Amniotic stem cell (primary cell): ENCODE results near the gene GATA2.

ENCODE experiments used
- DNase-seq: peaks from one replicate; lab custom pipeline; 2025; lab: John Stamatoyannopoulos, UW

The GATA2 gene

DNA sequence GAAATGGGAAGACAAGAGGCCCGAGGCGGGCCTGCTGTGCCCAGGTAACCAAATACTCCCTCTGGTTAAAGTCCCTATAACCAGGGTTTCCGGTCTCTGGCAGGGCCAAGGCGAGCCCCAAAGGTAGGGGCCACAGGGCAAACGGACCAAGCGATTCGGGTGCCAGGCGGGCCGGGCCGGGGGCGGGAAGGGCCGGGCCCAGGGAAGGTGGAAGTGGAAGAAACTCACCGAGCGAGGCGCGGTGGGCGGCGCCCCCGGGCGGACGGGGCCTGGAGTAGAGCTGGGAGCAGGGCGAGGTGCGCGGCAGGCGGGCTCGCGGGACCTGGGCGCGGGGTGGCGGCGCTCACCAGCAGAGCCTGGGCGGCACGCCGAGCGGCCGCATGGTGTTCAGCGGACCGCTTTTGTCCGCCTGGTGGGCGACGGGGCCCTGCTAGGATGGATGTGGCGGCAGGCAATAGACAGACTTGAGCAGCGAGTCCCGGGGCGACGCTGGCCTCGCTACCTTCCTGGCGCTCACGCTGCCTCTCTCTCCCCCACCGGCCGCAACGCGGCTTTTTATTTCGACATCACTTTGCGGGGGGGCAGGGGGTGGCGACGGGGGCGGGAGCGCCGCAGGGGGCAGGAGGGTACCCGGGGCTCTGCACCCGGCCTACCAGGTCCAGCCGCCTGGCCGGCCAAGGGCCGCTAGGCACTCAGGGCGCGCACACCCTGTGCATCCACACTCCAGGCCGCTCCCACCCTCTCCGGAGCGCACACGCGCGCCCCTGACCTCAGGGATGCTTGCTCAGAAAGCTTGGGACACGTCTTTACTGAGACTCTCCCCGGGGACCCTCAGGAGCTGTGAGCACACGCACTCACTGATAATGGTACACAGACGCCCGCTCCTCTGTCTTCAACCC lies at the start of gene GATA2:
TSS of gene GATA2 (minus strand) at position 531 of the 899 bp plus-strand sequence. CDS start 6,170 bp downstream, outside the sequence.
- DNase-seq, result no peak

DNA sequence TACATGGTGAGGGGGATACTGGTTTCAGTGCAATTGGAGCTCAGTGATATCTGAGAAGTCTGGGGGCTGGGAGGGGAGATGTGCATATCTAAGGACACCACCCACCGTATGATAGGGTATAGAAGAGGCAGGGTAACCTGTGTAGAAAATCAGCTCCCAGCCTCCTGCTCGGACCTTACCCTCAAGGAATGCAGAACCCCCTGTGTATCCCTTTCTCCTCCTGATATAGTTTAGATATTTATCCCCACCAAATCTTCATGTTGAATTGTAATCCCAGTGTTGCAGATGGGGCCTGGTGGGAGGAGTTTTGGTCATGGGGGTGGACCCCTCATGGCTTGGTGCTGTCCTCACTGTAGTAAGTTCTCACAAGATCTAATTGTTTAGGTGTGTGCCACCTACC lies 48.2 kb upstream of the GATA2 start:
- no peak for DNase-seq

DNA sequence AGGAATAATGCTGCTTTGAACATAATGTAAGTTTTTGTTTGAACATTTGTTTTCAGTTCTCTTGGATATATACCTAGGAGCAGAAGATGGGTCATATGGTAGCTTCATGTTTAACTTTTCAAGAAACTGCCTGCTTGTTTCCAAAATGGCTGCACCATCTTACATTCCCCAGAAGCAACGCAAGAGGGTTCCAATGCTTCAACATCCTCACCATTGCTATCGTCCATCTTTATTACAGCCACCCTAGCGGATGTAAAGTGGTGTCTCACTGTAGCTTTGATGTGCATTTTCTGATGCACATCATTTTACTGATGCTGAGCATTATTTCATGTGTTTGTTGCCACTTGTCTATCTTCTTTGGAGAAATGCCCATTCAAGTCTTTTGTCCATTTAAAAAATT lies 46.4 kb upstream of the GATA2 start:
- no peak for DNase-seq

DNA sequence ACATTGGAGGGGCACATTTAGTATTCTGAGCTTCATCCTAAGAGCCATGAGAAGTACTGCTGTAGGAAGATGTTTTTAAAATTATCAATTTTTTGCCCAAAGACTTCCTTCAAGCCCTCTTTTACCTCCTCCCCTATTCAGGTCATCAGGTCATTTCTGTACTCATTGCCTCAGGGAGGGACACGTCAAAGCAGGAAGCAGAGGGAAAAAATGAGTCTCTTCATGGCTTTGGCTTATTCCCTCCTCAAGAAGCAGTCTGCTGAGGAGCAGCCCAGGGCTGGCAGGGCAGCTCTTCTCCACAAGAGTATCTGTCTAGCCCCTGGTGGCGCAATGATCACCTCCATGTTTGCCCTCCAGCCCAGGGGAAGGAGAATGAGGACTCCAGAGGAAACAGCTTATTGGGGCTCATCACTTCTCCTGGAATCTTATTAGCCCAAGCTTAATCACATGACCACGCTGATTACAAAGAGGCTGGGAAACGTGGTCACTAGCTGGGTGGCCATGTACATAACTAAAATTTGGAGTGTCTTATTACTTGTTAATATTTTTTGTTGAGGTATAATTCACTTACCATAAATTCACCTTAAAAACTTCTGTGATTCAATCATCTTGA lies 44.2 kb upstream of the GATA2 start:
- no peak for DNase-seq

DNA sequence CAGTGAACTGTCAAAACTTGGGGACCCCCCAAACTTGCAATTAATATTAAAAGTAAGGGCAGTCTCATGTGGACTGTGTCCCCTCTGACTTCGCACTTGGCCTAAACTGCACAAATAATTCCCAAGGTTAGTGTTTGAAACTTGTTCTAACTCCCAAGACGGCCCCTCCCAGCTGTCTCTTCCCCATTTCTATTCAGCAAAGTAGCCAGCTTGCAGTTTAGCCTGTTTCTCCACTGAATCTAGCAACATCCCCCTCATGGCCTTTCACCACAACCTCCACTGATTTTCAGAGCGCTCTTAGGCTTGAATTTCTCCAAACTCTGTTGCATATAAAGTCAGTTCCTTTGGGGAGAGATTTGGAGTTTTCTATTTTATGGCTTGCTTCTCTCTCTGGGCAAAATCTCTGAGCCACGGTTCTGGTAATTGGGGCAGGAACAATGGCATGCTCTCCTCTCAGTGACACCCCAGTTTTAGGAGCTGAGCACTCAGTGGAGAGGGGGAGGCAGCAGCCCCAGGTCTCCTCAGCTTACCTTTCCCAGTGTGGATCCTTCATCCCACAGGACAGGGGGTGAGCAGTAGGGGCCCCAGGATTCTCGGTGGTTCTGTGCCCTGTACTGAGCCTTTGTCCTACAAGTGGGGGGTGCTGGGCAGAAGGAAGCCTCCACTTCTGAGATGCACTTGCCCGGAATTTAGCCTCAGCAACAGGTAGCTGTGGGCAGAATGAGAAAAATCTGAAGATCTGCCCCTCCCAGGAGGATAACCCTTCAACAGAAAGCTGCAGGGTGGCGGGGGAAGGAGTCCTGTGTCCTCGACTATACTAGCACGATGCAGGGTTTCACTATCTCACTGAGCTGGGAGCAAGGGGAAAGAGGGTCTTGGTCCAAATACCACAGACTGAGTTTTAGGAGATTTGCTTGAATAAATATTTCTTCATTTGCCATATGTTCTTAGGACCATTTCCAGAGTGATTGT lies 39.3 kb upstream of the GATA2 start:
- DNase-seq, result no peak

DNA sequence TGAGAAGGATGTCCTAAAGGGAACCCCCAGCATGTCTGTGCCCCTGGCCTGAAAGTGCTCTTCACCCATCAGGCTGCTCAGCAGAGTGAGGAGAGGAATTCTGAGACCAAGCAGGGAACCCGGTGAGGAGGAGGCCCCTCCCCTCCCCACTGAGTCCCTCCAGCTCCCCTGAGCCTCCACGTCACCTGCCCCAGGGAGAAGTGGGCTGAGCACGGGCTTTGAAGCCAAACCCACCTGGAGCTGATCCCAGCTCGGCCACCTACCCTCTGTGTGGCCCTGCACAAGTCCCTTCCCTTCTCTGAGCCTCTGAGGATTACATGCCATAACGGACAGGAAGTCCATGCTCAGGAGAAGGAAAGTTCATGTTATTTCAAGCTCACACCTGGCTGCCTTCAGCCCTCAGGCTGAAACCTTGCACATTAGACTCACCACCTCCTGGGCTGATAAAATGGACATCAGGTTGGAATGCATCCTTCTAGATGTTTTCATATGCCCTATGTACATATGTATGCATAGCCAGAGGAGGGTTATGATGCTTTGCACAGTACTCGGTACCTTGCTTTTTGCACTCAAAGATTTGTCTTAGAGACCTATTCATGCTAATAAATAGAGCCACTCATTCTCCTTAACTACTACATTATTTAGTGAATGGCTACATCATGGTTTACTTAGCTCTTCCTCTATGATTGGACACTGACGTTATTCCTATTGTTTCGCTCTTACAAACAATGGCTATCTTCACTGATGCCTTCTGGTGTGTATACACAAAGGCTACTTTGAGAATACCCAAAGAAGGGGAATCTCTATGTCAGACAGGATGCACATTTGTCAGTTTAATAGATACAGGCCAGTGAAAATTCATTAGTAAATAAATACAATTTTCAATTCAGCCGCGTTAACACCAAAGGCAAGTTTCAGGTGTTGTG lies 31.6 kb upstream of the GATA2 start:
- DNase-seq, result no peak

DNA sequence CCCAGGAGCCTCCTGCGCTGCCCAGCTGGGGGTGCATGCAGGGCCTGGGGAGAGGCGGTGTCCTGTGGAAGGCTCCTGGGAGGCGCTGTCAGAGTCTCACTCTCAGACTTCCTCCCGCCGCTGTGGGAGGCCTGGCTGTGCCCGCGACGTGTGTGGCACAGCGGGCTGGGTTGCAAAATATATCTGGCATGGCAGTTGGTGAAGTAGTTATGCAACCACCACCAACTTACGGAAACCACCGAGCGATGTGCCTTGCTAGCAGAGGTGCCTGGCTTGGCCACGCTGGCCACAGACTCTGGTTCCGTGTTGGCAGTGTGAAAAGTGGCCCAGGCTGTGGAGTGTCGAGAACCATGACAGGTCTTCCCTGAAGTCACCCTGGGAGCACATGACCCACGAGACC lies 30.6 kb upstream of the GATA2 start:
- DNase-seq, result no peak

DNA sequence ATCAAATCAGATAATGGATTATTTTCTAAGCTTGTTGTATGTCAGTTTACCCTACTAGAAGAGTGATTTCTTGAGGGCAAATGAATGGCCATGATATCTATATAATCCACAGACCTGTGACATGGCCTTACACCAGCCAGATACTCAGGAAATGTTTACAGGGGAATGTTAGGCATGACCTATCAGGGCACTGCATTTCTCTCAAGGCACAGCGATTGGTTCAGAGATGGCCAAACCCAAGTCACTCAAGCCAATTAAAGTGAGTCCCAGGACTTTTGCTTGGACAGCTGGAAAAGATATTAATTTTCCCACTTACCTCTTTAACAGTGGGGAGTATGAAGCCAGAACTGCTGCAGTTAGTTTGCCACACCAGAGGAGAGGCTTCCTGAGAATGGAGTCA lies 28.7 kb upstream of the GATA2 start:
- no peak for DNase-seq

DNA sequence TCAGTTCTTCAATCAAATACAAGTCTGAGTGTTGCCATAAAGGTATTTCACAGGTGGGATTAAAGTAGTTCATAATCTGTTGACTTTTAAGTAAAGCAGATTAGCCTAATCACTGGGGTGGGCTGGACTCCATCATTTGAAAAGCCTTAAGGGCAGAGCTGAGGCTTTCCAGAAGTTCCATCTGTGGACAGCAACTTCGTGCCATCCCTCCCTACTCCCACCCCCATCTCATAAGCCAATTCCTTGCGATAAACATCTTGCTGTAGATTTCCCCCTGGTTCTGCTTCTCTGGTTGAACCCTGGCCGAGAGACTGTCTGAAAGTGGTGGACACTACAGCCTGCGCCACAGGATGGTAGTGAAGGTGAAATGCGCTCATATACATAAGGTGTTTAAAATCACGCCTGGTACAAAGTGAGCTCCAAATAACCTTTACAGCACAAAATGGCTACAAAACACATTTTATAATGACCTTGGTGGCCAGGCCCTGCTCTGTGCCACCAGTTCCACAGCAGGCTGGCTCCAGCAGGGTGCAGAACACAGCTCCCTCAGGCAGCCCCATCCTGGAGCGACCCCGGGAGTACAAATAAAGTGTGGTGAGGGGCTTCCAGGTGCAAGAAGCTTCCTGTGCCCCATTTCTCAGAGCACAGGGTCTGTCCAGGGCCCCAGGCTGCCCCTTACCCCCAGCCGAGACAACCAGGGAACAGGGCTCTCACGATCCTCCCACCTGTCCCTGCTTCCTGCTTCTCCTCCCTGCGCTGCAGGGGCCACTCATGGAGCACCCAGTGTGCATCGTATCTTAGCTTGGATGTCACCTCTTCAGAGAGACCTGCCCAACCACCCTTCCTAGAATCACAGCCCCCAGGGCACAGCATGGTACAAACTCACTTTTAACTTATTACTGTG lies 25.8 kb upstream of the GATA2 start:
- DNase-seq, result no peak

DNA sequence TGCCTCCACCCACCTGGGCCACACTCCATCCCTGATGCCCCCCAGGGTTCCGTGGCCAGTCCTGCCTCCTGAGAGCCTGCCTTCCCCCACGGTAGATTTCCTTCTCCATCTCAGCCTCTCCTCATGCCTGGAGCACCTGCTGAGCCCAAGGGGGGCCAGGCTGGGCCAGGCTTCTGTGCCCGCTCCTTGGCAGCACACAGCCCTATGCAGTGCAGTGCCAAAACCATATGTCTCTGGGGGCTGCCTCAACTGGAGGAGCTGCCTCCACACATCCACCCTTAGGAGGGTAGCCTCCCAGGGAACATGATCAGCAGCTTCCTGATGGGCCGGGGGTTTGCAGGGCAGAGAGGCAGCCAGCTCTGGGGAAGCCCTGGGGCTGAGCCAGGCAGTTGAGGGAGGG lies 24.6 kb upstream of the GATA2 start:
- no peak for DNase-seq

DNA sequence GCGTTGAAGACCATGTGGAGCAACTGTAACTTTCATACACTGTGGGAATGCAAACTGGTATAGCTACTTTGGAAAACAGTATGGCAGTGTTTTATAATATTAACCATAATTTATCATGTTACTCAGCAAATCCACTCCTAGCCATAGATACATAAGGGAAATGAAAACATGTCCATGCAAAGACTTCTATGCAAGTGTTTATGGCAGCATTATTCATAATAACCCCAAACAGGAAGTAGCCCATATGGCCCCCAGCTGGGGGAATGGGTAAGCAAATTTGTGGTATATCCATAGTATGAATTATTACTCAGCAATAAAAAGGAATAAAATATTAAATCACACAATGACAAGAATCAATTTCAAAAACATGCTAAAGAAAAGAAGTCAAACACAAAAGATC lies 23.0 kb upstream of the GATA2 start:
- DNase-seq, result no peak

DNA sequence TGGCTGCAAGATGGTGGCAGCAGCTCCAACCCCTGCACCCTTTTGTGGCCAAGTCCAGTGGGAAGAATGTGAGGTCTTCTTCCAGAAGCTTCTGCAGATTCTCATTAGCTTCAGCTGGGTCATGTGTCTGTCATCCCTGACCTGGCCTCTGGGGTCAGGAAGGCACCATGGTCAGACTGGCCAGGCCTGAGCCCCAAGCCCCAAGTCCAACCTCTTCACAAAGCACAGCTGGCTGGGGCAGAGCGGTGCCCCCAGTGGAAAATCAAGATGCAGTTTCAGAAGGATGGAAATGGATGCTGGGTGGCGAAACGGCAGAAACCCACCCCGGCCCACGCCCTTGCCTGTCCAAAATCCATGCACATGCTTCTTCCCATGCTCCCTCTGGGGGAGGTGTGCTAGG lies 15.9 kb upstream of the GATA2 start:
- no peak for DNase-seq

DNA sequence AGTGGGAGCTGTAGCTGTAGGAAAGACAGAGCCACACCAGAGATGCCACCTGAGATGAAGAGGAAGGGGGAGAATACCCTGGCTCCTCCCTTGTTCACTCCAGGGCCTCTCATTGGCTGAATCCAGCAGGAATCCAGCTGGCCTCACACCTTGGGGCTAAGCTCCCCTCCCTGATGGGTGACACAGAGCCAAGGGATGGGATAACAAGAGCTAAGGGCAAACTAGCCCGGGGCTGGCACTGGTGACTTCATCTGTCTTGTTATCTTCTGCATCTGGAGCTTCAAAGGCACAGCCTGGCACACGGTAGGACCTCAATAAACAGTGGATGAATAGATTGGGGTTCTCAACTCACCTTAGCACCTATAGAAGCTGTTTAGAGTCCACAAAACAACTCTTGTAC lies 13.8 kb upstream of the GATA2 start:
- DNase-seq, result no peak

DNA sequence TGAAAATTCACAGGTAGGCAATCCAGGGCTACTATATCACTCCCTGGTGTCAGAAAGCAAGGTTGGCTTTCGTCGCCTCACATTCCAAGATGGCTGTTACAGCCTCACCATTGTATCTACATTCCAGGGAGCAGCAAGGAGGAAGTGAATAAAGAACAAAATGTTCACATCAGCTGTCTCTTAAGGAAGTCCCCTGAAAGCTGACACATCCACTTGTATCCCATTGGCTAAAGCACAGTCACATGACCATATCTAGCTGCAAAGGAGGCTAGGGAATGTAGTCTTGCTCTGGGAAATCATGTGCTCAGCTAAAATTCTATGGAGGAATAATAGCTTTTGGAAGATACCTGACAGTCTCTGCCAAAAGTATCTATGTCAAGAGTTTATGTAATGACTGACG lies 12.8 kb upstream of the GATA2 start:
- DNase-seq, result no peak

DNA sequence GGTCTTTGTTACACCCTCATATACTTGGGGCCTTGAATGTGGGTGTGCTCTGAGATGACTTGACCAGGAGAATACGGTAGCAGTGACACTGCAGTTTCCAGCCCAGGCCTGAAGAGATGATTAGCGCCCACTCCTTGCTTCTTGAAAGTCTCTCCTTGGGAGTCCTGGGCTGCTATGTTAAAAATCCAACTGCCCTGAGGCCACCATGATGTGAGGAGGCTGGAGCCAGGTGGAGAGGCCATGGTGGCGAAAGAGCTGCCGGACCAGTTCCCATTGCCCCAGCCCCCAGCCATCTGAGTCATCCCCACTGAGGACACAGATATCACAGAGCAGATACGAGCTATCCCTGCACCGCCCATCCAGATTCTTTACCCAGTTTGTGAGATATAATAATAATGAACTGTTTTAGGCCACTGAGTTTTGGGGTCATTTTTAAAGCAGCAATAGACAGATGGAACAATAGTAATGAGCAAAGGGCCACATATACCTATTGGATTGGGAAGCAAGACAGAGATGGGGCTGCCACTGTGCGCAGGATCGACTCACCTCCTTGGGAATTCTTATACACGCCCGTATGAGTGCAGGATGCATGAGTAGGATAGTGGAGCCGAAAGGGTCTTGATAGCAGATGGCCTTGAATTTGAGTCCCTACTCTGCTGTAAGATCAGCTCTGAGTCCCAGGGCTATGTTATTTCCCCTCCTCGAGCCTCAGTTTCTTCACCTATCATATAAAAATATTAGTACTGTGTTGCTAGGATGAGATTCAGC lies 12.1 kb upstream of the GATA2 start:
- no peak for DNase-seq

DNA sequence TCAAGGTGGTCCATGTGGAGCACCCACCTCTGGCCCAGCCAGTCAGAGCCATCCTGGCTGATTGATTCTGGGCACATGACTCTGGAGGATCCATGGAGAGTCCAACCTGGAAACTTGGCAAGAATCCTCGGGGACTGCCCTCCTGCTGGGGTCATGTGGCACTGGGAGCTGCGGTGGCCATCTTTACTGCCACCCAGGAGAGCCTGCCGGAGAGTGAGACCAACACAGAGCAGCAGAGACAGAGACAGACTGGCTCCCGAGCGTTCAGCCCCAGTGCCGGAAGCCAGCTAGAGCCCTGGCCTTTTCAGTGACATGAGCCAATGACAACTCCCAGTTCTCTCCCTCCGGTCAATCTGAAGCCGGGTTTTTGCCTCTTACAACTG lies 11.5 kb upstream of the GATA2 start:
- DNase-seq, result no peak

DNA sequence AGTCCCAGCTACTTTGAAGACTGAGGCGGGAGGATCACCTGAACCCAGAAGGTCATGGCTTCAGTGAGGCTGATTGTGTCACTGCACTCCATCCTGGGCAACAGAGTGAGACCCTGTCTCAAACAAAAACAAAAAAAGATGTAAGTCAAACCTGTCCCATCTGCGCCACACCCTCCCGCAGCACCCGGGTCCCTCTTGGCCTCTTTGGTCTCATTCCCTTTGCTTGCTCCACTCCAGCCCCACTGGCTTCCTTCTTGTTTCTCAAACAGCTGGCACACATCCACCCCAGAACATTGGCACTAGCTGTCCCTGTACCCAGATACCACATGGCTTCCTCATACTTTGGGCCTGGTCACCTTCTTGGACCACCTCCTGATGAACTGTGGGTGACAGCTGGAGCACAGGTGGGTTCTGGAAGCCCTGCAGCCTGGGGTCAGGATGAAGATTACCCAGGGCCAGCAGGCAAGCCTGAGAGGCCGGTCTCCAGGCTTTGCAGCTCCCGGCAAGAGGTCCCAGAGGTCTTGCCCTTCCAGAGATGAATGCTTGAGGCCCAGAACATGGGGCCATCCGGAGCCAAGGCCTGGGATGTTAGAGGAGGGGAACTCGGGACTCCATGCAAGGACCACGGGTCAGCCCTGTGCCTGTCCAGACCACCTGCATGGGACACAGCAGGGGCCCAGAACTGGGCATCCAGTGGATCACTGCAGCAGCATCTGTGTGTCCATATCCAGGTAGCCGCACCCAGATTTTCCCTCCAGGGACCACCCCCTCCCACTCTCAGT lies 10.9 kb upstream of the GATA2 start:
- no peak for DNase-seq

DNA sequence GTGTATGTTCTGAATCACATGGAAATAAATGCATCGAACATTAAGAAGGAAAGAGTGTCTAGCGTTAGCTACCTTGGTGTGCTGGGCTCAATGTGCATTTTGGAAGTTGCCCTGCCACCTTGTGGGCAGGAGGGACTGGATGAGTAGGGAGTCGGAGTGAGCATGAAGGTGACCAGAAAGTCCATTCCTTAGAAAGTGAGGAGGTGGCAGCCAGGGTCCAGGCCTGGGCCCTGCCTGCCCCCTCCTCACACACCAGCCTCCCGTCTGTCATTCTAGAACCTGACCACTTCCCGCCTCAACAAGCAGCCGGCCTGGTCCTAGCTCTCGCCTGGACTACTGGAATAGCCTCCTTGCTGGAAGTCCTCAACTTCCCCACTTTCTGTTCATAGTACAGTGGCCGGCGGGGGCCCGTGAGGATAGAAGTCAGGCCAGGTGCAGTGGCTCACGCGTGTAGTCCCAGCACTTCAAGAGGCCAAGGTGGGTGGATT lies 10.2 kb upstream of the GATA2 start:
- DNase-seq, result no peak

DNA sequence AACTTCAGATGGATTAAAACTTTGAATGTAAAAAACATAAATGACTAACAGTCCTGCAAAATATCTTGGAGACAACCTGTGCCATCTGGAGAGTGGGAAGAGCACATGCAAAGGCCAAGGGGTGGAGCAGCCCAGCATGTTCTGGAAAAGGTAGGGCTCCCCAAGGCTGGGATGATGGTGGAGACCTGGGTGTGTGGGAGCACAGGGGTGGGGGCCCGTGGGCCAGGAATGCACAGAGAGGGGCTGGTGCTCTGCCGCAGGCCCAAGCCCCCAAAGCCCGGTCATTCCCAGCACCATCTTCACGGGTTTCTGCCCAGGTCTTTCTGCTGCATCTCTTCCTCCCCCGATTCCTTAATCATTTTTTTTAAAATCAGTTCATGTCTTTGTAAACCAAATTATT lies 9.7 kb upstream of the GATA2 start:
- DNase-seq, result no peak
